ENCODE measurements around the gene MAGOH.

The MAGOH gene

GRCh38 chr1:53275566-53275965 lies 37.2 kb upstream of the MAGOH start:
- Mint-ChIP-seq H3K36me3 (ENCODE audit: low read depth) (peaks cover 49% of the 10 kb centered on the region), H3K27ac (no peak overlapping the region), H3K4me1 (ENCODE audit: low read depth) (no peaks in the 10 kb centered on the region), H3K27me3 (no peaks in the 10 kb centered on the region), H3K9me3 (no peaks in the 10 kb centered on the region), H3K4me3 (no peak overlapping the region)

DNA sequence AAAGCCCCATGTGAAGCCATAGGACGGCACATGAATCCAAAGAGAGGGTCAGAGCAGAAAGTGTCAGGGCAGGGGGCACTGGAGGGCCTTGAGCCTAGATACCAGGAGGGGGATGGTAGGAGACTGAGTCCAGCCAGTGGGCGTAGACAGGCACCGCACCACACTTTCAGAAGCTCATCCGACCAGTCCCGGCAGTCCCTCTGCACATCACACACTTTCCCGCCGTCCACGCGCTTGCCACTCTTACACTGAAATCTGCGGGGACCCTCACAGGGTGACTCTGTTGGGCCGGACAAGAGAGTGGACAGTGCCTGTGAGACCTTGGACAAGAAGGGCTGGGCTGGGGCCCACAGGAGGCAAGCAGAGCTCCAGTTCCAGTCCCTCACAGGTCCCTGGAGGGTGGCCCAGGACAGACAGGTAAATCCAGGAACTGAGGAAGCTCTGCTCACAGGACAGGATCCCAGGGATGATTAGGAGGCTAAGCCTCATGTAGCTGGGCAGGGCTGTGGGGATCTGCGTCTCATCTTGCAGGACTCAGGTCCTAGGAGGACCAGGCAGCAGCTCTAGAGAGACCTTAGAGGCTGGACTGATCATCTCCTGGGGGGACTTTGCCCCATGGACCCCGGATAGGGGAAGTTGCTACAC lies 36.3 kb upstream of the MAGOH start:
- Mint-ChIP-seq H3K4me3 (no peak overlapping the region), H3K27ac (no peak overlapping the region), H3K9me3 (no peaks in the 10 kb centered on the region), H3K27me3 (no peaks in the 10 kb centered on the region), H3K4me1 (ENCODE audit: low read depth) (no peaks in the 10 kb centered on the region), H3K36me3 (ENCODE audit: low read depth) (peaks cover 50% of the 10 kb centered on the region)

- Mint-ChIP-seq H3K9me3 (no peaks in the 10 kb centered on the region), H3K27me3 (no peaks in the 10 kb centered on the region), H3K4me3 (no peak overlapping the region), H3K4me1 (ENCODE audit: low read depth) (no peaks in the 10 kb centered on the region), H3K27ac (no peak overlapping the region), H3K36me3 (ENCODE audit: low read depth) (peaks cover 51% of the 10 kb centered on the region)
Observed at GRCh38 chr1:53274026-53274425, 35.7 kb upstream of the MAGOH start.

- Mint-ChIP-seq H3K9me3 (no peaks in the 10 kb centered on the region), H3K4me1 (ENCODE audit: low read depth) (no peaks in the 10 kb centered on the region), H3K27ac (no peak overlapping the region), H3K27me3 (no peaks in the 10 kb centered on the region), H3K36me3 (ENCODE audit: low read depth) (peaks cover 56% of the 10 kb centered on the region), H3K4me3 (no peak overlapping the region)
Observed at GRCh38 chr1:53273526-53273925, 35.2 kb upstream of the MAGOH start.

DNA sequence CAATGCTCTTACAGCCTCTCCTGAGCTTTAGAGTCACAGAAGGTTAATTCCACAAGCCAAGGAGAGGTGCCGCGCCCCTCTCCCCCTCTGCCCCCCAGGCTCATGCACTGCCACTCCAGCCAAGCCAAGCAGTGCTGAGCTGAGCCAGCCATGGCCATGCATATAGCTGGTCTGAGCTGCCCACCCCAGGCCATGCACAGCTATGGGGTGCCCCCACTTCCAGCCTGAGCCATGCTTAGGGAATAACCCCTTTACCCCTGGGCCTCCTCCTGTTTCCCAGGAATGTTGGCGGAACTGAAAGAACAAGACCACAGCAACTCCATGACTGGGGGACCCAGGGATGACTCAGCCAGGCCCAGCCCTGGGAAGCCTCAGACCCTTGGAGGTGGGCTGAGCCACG lies 34.0 kb upstream of the MAGOH start:
- Mint-ChIP-seq H3K4me1 (ENCODE audit: low read depth) (no peaks in the 10 kb centered on the region), H3K27me3 (no peaks in the 10 kb centered on the region), H3K9me3 (no peaks in the 10 kb centered on the region), H3K27ac (no peak overlapping the region), H3K36me3 (ENCODE audit: low read depth) (peaks cover 53% of the 10 kb centered on the region), H3K4me3 (no peak overlapping the region)

DNA sequence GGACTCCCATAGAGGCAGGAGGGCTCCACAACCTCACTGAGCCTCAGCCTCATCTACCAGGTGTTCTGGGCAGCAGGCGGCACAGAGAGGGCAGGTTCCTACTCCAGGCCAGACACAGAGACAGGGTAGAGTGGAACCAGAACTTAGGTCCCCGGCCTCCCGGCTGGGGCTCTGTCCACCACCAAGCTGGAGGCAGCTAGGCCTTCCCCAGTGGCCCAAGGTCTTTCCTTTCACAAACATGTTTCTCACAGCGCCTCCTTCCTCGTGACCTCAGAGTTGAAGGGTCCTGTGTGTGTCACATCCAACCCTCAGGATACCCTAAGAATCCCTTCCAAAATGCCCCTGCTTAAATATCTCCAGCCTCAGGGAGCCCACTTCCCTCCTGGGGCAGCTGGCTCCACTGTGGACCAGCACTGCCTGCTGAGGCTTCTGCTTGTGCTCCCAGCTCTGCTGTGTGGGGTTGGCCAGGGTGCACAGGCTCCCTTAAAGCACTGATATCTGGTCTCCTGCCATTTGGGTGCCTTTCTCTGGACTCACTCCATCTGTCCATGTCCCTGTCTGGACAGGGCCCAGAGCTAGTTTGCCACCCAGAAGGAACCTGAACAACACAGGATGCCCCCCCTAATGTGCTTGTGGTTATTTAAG lies 33.2 kb upstream of the MAGOH start:
- Mint-ChIP-seq H3K4me1 (ENCODE audit: low read depth) (no peaks in the 10 kb centered on the region), H3K27ac (peak overlapping the region; percentile 52), H3K9me3 (no peaks in the 10 kb centered on the region), H3K4me3 (no peak overlapping the region), H3K36me3 (ENCODE audit: low read depth) (peaks cover 55% of the 10 kb centered on the region), H3K27me3 (no peaks in the 10 kb centered on the region)

DNA sequence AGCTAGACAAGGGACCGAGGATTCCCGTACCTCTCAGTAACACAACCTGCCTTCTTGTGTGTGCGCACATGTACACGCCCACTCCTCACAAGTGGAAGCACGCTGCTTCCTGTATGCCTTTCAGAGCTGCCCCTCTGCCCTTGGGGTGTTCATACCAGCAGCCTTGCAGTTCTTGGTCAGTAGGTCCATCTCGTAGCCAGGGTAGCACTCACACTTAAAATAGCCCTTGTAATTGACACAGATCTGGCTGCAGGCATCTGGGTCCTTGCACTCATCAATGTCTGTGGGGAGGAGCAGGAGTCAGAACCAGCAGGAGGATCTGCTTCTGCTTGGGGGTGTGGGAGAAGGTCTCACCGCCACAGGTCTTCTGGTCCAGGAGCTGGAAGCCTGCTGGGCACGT lies 32.6 kb upstream of the MAGOH start:
- H3K36me3 Mint-ChIP-seq (ENCODE audit: low read depth): peaks cover 61% of the 10 kb centered on the region
- H3K9me3 Mint-ChIP-seq: no peaks in the 10 kb centered on the region
- no peak overlapping the region for H3K27ac Mint-ChIP-seq
- H3K27me3 Mint-ChIP-seq: no peaks in the 10 kb centered on the region
- H3K4me1 Mint-ChIP-seq (ENCODE audit: low read depth): no peaks in the 10 kb centered on the region
- H3K4me3 Mint-ChIP-seq: no peak overlapping the region

- Mint-ChIP-seq H3K27me3 (no peaks in the 10 kb centered on the region), H3K4me1 (ENCODE audit: low read depth) (no peaks in the 10 kb centered on the region), H3K36me3 (ENCODE audit: low read depth) (peaks cover 67% of the 10 kb centered on the region), H3K9me3 (no peaks in the 10 kb centered on the region), H3K27ac (no peak overlapping the region), H3K4me3 (no peak overlapping the region)
Observed at GRCh38 chr1:53270107-53270506, 31.8 kb upstream of the MAGOH start.

- Mint-ChIP-seq H3K36me3 (ENCODE audit: low read depth) (peaks cover 68% of the 10 kb centered on the region), H3K4me3 (no peak overlapping the region), H3K27me3 (no peaks in the 10 kb centered on the region), H3K27ac (no peak overlapping the region), H3K4me1 (ENCODE audit: low read depth) (no peaks in the 10 kb centered on the region), H3K9me3 (no peaks in the 10 kb centered on the region)
Observed at GRCh38 chr1:53267761-53268160, 29.4 kb upstream of the MAGOH start.

- Mint-ChIP-seq H3K27me3 (no peaks in the 10 kb centered on the region), H3K9me3 (no peaks in the 10 kb centered on the region), H3K4me1 (ENCODE audit: low read depth) (no peaks in the 10 kb centered on the region), H3K4me3 (no peak overlapping the region), H3K36me3 (ENCODE audit: low read depth) (peaks cover 67% of the 10 kb centered on the region), H3K27ac (no peak overlapping the region)
Observed at GRCh38 chr1:53266038-53266437, 27.7 kb upstream of the MAGOH start.

DNA sequence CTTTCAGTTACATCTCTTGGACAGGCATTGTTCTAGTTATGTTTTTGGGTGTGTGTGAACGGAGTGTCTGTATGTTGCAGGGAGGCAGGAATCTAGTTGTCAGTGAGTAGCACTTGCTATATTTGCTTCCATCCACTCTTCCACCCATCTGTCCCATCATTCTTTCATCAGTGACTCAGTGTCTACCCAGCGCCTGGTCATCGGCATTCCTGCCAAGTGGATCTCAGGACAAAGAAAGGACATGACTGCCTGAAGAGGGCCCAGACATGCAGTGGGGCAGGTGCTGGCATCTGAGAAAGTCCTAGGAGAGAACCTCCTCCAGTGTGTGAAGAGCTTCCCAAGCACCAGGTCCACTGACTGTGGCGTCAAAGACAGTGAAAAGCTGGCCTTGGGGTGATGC lies 27.3 kb upstream of the MAGOH start:
- H3K36me3 Mint-ChIP-seq (ENCODE audit: low read depth): peaks cover 68% of the 10 kb centered on the region
- no peak overlapping the region for H3K27ac Mint-ChIP-seq
- no peaks in the 10 kb centered on the region for H3K27me3 Mint-ChIP-seq
- no peaks in the 10 kb centered on the region for H3K4me1 Mint-ChIP-seq (ENCODE audit: low read depth)
- no peak overlapping the region for H3K4me3 Mint-ChIP-seq
- no peaks in the 10 kb centered on the region for H3K9me3 Mint-ChIP-seq

GRCh38 chr1:53264048-53264447 lies 25.7 kb upstream of the MAGOH start:
- H3K4me1 Mint-ChIP-seq (ENCODE audit: low read depth): no peaks in the 10 kb centered on the region
- no peak overlapping the region for H3K27ac Mint-ChIP-seq
- no peaks in the 10 kb centered on the region for H3K9me3 Mint-ChIP-seq
- no peak overlapping the region for H3K4me3 Mint-ChIP-seq
- no peaks in the 10 kb centered on the region for H3K27me3 Mint-ChIP-seq
- peaks cover 72% of the 10 kb centered on the region for H3K36me3 Mint-ChIP-seq (ENCODE audit: low read depth)

- Mint-ChIP-seq H3K9me3 (no peaks in the 10 kb centered on the region), H3K36me3 (ENCODE audit: low read depth) (peaks cover 78% of the 10 kb centered on the region), H3K4me1 (ENCODE audit: low read depth) (no peaks in the 10 kb centered on the region), H3K27me3 (no peaks in the 10 kb centered on the region), H3K27ac (no peak overlapping the region), H3K4me3 (no peak overlapping the region)
Observed at GRCh38 chr1:53262000-53262399, 23.7 kb upstream of the MAGOH start.

DNA sequence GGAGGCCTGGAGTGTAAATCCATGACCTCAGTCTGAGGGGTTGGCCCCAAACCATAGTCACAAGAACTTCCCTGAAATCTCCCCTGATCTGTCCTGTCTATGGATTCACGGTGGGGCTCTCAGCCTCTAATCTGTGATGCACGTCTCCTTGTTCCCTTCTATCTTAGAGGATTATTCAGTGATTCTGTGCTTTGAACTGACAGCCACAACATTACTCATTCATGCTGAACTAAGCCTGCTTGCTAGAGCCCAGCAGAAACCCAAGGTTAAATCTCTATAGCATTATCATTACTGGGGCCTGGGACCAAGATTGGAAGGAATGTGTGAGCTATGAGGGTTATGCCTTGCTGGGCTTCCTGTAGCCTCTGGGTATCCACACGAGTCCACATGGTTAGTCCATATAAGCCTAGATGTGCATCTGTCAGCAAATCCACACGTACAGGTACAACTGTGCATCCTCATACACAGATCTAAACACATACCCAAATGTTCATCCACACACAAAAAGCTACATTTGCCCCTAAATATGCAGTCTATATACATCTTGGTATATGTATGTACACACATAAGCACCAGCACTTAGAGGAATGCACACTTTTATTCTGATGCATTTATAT lies 22.4 kb upstream of the MAGOH start:
- H3K36me3 Mint-ChIP-seq (ENCODE audit: low read depth): peaks cover 79% of the 10 kb centered on the region
- no peaks in the 10 kb centered on the region for H3K4me1 Mint-ChIP-seq (ENCODE audit: low read depth)
- H3K27me3 Mint-ChIP-seq: no peaks in the 10 kb centered on the region
- no peak overlapping the region for H3K27ac Mint-ChIP-seq
- no peak overlapping the region for H3K4me3 Mint-ChIP-seq
- no peaks in the 10 kb centered on the region for H3K9me3 Mint-ChIP-seq

- Mint-ChIP-seq H3K4me1 (ENCODE audit: low read depth) (no peaks in the 10 kb centered on the region), H3K36me3 (ENCODE audit: low read depth) (peaks cover 76% of the 10 kb centered on the region), H3K4me3 (no peak overlapping the region), H3K9me3 (no peaks in the 10 kb centered on the region), H3K27ac (no peak overlapping the region), H3K27me3 (no peaks in the 10 kb centered on the region)
Observed at GRCh38 chr1:53259932-53260331, 21.6 kb upstream of the MAGOH start.

DNA sequence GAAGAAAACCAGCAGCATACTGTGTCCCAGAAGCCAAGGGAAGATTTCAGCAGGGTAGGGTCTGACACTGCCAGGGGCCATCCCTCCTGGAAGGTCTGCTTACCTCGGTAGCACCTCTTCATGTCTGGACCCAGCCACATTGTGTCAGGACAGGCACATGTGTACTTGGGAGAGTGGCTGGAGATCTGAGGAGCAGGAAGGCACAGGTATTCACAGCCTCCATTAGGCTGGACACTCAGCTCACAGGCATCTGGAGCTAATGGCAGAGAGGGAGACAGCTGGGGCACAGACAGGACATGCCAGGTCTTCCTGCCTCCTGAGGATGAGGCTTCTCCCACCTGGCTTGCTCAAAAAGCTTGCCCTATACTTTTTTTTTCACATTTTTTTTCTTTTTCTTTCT lies 19.9 kb upstream of the MAGOH start:
- Mint-ChIP-seq H3K27me3 (no peaks in the 10 kb centered on the region), H3K9me3 (no peaks in the 10 kb centered on the region), H3K27ac (no peak overlapping the region), H3K4me1 (ENCODE audit: low read depth) (no peaks in the 10 kb centered on the region), H3K4me3 (no peak overlapping the region), H3K36me3 (ENCODE audit: low read depth) (peaks cover 76% of the 10 kb centered on the region)
